ENCODE measurements around the gene SDHAF3. TPM values are rescaled to one million over a fixed set of nuclear protein-coding genes. Genes with fewer than 3 reads are reported as not detected.
A peak's percentile ranks its signal among the peaks of the same experiment; 100 is the strongest.
"Not testable (repeated sequence)": the region's sequence is repeated elsewhere in the genome, so short reads cannot be mapped to it uniquely, and the experiment has no call there.

Gene SDHAF3
- total RNA-seq: 10 to 100 TPM in 3 of 7 donors, 1 to 10 TPM in 4; 5.1 to 12.9 (median 9.1) TPM
- polyA plus RNA-seq: 10 to 100 TPM in 1 of 2 donors, 1 to 10 TPM in 1; 6.5 to 13.1 TPM
- long read RNA-seq, donor 1, transcript SDHAF3-202 (2 exons, 2,060 nt): major isoform, 11 of 12 reads
- long read RNA-seq, donor 1, partial matches to known transcripts: 1 of 12 reads
- long read RNA-seq, donor 1, other reads (novel, unspliced or antisense): 0 of 12 reads
- long read RNA-seq, donor 2, transcript SDHAF3-202 (2 exons, 2,060 nt): major isoform, 12 of 13 reads
- long read RNA-seq, donor 2, partial matches to known transcripts: 0 of 13 reads
- long read RNA-seq, donor 2, other reads (novel, unspliced or antisense): 0 of 13 reads
- long read RNA-seq, donor 3, transcript SDHAF3-202 (2 exons, 2,060 nt): major isoform, 12 of 12 reads
- long read RNA-seq, donor 3, partial matches to known transcripts: 0 of 12 reads
- long read RNA-seq, donor 3, other reads (novel, unspliced or antisense): 0 of 12 reads

DNA sequence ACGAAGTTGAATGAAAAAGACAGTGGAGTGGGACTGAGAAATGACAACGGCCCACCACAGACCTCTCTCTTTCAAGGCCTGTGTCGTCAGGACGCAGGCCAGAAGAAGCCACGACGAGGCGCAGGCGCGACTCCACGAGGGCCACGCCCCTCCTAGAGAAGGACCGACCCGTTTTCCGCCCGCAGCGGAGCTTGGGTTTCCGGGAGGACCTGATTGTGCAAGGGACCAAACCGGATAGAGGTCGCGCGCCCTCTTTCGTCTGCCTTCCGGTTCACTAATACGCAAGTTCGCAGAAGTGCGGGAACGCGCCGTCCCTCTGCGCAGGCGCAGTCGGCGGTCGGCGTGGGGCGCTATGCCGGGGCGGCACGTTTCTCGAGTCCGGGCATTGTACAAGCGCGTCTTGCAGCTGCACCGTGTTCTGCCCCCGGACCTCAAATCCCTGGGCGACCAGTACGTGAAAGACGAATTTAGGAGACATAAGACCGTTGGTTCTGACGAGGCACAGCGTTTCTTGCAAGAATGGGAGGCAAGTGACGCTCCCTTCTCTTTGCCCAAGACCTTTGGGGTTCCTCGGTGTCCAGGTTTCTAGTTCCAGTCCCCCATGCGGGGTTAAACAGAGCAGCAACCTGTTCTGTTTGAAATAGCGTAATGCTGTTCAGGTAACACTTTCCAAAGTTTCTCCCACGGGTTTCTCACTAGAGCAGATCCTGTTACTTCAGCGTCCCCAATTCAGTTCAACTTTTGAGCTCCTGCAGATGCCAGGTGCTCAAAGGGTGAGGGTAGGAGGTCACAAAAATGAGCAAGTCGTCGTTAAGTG is at the start of gene SDHAF3:
Gene SDHAF3, plus strand, starts transcription at position 327 of the 817 bp plus-strand sequence. Its CDS starts 26 bp downstream, at position 353.
- Histone ChIP-seq H3K36me3 (no peaks in the 10 kb centered on the region), H3K27me3 (no peaks in the 10 kb centered on the region), H3K4me1 (ENCODE audit: insufficient read depth) (no peaks in the 10 kb centered on the region), H3K27ac (peak within 1 kb of the TSS in 1 of 2 donors; percentile 69), H3K9me3 (no peaks in the 10 kb centered on the region), H3K4me3 (peak within 1 kb of the TSS; percentile 70)
- TF ChIP-seq, protein P1, sequence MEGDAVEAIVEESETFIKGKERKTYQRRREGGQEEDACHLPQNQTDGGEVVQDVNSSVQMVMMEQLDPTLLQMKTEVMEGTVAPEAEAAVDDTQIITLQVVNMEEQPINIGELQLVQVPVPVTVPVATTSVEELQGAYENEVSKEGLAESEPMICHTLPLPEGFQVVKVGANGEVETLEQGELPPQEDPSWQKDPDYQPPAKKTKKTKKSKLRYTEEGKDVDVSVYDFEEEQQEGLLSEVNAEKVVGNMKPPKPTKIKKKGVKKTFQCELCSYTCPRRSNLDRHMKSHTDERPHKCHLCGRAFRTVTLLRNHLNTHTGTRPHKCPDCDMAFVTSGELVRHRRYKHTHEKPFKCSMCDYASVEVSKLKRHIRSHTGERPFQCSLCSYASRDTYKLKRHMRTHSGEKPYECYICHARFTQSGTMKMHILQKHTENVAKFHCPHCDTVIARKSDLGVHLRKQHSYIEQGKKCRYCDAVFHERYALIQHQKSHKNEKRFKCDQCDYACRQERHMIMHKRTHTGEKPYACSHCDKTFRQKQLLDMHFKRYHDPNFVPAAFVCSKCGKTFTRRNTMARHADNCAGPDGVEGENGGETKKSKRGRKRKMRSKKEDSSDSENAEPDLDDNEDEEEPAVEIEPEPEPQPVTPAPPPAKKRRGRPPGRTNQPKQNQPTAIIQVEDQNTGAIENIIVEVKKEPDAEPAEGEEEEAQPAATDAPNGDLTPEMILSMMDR (IDR thresholded peaks at IDR 0.05): no peak
- peak; percentile 39 for TF ChIP-seq POLR2A (IDR thresholded peaks at IDR 0.05)
- no peak for TF ChIP-seq EP300 (IDR thresholded peaks at IDR 0.05)
- 0 to 1% (median 1%) methylated on average over 58 to 59 of the region's 59 CpGs for WGBS, 3 donors
- peak; percentile 95 to 98 (median 96) for DNase-seq
- intact Hi-C loops (cut with DNase I): no loop called here

DNA sequence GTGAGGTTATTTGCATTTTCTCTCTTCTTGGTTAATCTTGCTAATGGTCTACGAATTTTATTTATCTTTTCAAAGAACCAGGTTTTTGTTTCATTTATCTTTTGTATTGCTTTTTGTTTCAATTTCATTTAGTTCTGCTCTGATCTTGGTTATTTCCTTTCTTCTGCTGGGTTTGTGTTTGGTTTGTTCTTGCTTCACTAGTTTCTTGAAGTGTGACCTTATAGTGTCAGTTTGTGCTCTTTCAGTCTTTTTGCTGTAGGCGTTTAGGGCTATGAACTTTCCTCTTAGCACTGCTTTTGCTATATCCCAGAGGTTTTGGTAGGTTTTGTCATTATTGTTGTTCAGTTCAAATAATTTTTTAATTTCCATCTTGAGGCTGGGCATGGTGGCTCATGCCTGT is 45.5 kb upstream of the SDHAF3 start:
- H3K36me3 ChIP-seq; H3K27me3 ChIP-seq; H3K4me1 ChIP-seq (ENCODE audit: insufficient read depth); H3K4me3 ChIP-seq; H3K27ac ChIP-seq; intact Hi-C loops (cut with DNase I); H3K9me3 ChIP-seq; DNase-seq: not testable (repeated sequence)
- WGBS, 3 donors: 50 to 68% (median 55%) methylated on average over 2 of the region's 2 CpGs

DNA sequence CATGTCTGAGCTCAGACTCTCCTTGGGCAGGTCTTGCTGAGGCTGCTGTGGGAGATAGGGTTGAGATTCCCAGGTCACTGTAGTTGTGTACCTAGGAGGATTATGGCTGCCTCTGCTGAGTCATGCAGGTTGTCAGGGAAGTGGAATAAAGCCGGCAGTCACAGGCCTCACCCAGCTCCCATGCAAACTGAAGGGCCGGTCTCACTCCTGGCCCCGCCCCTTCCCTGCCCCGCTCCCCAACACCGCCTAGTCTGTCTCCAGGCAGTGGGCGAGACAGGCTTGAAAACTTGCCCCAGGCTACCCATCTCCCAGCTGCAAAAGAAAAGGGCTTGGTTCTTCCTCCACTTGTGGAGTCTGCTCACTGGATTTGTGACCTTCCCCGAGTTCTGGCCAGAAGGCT is 41.6 kb upstream of the SDHAF3 start:
- Histone ChIP-seq H3K36me3 (no peaks in the 10 kb centered on the region), H3K4me1 (ENCODE audit: insufficient read depth) (no peaks in the 10 kb centered on the region), H3K27ac (no peak overlapping the region), H3K27me3 (no peaks in the 10 kb centered on the region), H3K9me3 (no peaks in the 10 kb centered on the region), H3K4me3 (no peak overlapping the region)
- WGBS, 3 donors: 79 to 86% (median 79%) methylated on average over 7 of the region's 7 CpGs
- no peak for DNase-seq
- intact Hi-C loops (cut with DNase I): no loop called here
- TF ChIP-seq, protein P1 (IDR thresholded peaks at IDR 0.05): no peak
- TF ChIP-seq POLR2A (IDR thresholded peaks at IDR 0.05): no peak
- TF ChIP-seq EP300 (IDR thresholded peaks at IDR 0.05): no peak

DNA sequence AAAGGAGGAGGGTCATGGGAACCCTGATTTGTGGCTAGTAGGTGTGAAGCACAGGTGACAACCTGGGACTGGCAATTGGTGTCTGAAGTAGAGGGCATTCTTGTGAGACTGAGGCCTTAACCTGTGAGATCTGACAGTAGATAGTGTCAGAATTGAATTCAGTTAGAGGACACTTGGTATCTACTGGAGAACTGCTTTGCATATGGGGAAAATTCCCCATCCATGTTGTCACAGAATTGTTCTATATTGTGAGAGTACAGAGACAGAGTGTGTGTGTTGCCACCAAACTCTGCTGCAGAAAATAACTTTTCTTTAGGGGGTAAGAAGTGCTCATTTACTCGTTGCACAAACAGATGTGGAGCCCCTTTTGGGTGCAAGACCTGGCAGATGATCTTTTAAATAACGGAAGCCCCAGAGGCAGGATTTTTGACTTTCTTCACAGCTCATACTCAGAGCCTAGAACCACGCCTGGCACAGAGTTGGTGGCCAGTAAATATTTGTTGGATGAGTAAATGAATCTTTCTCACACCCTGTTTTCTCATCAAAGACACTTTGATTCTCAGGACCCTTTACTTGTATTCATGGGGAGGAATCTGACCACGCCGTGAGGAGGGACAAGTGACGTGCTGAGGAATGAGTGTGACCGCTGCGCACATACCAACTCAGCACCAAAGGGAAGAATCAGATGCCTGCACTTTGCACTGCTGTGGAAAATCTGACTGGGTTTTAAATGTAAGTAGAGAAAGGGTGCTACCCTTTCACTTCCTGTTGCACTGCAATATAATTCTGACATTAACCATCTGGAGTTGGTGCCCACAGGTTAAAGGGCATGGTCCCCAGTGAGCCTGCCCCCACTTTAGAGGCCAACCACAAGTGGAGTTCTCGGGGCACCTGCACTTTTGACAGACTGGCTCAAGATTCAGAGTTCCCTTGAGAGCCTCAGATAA is 39.2 kb upstream of the SDHAF3 start:
- WGBS, 3 donors: 71 to 75% (median 72%) methylated on average over 9 of the region's 9 CpGs
- intact Hi-C loops (cut with DNase I): no loop called here
- DNase-seq: no peak
- Histone ChIP-seq H3K27me3 (no peaks in the 10 kb centered on the region), H3K4me1 (ENCODE audit: insufficient read depth) (no peaks in the 10 kb centered on the region), H3K9me3 (no peaks in the 10 kb centered on the region), H3K4me3 (no peak overlapping the region), H3K36me3 (no peaks in the 10 kb centered on the region), H3K27ac (no peak overlapping the region)
- TF ChIP-seq, protein P1 (IDR thresholded peaks at IDR 0.05): no peak
- TF ChIP-seq EP300 (IDR thresholded peaks at IDR 0.05): no peak
- no peak for TF ChIP-seq POLR2A (IDR thresholded peaks at IDR 0.05)

Data from ovary (tissue), 10 donors.